ENCODE data around the gene PINLYP.

DNA sequence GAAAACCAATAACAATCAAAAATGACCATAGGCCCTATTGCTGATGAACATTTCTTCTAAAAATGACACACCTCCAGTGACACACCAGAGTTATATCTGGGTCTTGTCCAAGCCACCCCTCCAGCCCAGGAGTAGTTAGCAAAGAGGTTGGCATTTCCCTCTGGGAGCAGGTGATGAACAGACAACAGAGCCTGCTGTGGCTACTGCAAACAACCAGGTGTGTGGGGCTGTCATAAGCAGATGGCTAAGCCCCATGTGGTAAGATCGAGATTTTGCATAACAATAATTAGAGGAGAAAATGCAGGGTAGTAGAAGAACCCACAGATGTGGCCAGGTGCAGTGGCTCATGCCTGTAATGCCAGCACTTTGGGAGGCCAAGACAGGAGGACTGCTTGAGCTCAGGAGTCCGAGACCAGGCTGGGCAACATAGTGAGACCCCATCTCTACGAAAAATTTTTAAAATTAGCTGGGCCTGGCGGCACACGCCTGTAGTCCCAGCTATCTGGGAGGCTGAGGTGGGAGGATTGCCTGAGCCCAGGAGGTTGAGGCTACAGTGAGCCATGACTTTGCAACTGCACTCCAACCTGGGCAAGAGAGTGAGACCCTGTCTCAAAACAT lies 5.3 kb upstream of the PINLYP start:
- TF ChIP-seq GATA2 (IDR thresholded peaks at IDR 0.05; ENCODE audit: low read depth, low read length) = no peak
- TF ChIP-seq GATA3 (IDR thresholded peaks at IDR 0.05; ENCODE audit: low read depth, low read length) = no peak

All from SH-SY5Y (cell line).